HG03045 (cell line): ENCODE measurements around the gene PROSER3.
A peak's percentile ranks its signal among the peaks of the same experiment; 100 is the strongest.

ENCODE experiments used
- ATAC-seq: cut with Tn5 transposase; IDR thresholded peaks from one replicate; pipeline ENCODE4 v1.9.1; 2021; ENCODE audit warnings: mild to moderate bottlenecking, moderate library complexity; ENCODE audit not compliant: unreplicated experiment

PROSER3 gene

DNA sequence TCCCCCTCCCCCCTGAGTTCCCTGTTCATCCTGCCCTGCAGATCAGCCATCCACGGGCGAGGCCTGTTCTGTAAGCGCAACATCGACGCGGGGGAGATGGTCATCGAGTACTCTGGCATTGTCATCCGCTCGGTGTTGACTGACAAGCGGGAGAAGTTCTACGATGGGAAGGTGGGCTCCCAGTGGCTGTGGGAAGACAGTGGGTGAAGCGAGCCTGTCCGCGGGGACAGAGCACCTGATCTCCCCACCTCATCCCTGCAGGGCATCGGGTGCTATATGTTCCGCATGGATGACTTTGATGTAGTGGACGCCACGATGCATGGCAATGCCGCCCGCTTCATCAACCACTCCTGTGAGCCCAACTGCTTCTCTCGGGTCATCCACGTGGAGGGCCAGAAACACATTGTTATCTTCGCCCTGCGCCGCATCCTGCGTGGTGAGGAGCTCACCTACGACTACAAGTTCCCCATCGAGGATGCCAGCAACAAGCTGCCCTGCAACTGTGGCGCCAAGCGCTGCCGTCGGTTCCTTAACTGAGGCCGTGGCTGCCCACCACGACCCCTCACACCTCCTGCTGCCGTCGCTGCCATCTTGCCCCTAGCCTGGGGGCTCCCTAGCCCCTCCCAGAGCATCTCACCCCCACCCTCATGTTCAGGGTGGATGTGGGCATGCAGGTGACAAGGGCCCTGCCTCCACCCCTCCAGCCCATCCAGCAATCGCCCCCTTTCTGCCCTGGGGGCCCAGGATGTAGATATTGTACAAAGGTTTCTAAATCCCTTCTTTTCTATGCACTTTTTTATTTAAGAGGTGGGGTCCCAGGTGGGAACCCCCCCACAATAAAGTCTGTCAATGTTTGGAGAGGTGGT, 19.7 kb upstream of the PROSER3 start:
- ATAC-seq: no peak

DNA sequence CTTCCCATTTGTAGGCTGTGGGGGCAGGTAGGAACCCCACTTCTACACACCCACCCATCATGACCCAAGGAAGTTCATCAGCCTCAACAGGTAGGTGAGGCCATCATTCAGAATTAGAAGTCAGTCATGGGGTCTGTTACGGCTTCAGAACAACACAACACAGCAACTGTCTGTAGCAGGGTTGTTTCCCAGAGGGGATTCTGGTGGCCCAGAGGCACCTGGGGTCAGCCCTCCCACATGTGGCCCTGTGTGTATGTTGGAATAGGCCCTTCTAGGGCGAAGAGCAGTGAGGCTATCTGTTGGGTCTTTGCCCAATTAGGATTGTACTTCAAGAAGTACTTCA, 19.1 kb upstream of the PROSER3 start:
- no peak for ATAC-seq

DNA sequence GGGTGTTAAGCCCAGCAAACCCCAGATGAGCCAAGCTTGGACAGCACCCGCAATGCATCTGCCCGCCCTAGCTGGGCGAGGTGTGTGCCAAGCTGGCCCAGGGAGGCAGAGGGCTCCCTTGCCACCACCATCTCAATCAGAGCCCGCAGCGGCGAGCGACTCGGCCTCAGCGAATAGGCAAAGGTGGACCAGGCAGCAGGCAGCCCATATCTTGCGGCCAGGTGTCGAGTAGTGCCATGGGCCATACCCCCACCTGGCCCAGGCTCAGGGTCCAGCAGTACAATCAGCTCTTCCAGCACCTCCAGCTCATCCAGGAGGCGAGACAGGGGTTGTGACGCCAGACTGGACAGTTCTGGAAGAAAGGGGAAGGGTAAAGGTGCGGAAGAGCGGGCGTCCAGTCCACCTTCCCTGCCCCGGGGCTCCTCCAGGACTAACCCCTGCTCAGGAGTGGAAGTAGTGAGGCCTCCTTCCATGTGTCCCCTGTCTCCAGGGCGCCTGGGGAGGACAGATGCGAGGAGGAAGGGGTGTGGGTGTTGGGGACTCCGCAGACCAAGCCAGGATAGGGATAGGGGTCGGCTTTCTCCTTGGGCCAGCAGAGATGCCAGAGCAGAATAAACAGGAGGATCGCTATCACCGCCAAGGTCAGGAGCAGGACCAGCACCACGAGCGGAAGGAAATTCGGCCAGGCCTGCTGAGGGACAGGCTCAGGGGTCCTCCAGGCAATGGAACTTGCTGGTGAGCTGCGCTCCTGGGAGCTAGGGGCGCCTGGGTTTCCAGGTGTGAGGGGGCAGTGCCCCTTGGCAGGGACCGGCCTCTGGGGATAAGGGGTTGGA, 18.5 kb upstream of the PROSER3 start:
- ATAC-seq: no peak

DNA sequence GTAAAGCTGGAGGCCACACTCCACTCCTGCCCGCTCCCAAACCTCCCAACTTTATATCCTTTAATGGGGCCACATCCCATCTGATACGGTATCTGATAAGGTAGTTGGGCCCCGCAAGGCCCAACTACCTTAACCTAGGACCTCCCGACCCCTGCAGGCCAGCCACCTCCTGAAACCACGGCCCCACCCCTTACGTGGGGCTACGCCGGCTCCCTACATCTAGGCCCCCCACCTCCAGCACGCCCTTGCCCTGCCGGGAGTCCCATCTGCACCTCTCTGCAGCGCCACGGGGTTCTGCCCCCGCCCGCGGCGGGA, 17.9 kb upstream of the PROSER3 start:
- no peak for ATAC-seq

DNA sequence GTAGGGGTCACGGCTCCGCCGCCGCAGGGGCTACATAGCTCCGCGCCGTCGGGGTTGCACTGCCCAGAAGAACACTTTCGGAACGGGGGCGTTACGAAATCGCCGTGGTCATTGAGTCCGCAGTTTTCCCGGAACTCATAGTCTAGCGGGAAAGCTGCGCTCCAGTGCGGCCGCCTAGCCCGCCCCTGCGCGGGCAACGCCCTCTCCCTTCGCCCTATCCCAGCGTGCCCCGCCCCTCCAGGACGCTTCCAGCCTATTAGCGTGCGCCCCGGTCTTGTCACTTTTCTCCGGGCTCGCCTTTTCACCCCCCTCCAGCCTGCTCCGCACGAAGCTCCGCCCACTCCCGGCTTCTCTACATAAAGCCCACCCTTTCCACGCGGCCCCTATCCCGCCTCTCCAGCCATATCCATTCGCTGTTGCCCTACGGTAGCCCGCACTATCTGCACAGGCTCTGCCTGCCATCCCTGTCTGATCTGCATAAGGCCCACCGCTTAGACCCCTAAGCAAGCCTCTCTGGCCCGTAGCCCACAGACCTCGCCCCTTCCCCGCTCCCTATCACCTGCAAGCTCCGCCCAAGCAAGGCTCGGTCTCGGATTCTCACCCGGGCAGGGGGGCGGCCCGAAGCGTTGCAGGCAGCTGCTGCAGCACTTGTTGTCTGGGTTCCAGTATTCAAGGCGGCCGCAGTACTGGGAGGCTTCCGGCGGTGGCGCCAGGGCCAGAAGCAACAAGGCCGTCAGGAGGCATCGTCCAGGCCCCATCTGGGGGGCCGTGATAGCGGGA, 17.4 kb upstream of the PROSER3 start:
- peak; percentile 61 for ATAC-seq

DNA sequence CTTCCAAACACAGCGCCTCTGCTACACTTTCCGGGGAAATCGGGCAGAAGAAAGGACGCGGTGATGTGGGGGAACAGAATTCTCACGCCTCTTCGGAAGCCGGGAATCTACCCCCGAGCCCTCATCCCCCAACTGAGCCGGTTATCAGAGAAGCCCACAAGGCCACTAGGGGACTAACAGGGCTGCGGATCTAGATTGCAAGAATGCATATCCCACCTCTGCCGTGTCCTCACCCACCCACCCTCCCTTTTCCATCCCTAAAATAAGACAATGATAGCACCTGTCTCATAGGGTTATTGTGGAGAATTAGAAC, 16.8 kb upstream of the PROSER3 start:
- no peak for ATAC-seq

DNA sequence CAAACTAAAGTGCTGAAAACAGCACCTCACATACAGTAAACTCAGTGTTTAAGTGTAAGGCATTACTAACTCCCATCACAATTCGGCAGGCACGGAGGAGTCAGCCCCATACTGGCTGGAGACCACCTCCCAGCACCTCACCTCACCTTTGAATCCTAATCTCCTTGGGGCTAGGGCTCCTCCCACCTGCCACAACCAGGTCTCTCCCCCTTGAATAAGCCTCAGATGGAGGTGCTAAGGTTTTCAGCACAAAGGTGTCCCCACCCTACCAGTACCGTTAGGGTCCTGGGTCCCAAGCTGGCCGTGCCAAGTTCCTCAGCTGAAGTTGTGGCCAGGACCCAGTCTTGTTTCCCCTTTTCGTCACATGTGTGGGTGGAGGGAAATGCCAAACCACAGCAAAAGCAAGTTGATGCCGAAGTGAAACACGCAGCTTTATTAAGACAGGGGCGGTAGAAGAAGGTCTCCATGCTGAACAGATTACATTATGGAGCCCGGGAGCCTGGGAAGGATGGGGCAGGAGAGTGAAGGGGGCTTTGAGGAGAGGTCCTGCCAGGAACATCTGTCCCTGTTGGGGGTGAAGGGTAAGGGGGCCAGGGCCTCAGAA, 15.8 kb upstream of the PROSER3 start, which contains the start of gene IGFLR1:
IGFLR1 (minus strand) TSS at position 332 of the 604 bp plus-strand sequence. CDS start 1,272 bp downstream, outside the sequence.
- ATAC-seq: no peak

DNA sequence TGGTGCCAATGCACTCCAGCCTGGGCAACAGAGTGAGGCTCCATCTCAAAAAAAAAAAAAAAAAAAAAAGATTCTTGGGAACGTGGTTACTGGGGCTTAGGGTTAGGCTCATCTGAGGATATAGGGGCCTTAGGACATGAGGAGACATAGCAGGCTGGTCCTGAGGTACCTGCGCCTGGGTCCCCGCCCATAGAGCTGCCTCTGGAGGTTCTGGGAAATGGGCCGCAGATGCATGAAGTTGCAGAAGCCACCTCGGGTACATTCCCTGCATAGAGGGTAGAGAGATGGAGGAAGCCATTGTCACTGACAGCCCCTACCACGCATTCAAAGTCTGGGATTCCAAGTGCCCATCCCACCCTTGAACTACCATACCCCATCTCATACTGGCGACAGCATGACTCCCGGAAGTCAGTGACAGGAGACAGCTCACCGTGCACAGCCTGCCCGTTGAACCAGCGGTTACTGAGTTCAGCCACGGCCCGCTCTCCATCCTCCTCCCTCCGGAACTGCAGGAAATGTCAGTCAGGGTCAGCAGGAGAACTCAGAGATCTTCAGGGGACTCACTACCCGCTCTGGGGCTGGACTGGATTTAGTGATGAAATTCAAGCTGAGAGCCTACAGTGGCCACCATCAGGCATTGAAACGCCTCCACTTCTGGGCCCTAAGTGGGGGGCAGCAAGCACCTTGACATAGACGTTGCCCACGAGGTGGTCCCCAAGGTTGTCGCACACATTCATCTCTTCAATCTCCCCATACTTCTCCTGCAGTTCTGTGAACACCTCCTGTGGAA, 14.1 kb upstream of the PROSER3 start:
- ATAC-seq: no peak

DNA sequence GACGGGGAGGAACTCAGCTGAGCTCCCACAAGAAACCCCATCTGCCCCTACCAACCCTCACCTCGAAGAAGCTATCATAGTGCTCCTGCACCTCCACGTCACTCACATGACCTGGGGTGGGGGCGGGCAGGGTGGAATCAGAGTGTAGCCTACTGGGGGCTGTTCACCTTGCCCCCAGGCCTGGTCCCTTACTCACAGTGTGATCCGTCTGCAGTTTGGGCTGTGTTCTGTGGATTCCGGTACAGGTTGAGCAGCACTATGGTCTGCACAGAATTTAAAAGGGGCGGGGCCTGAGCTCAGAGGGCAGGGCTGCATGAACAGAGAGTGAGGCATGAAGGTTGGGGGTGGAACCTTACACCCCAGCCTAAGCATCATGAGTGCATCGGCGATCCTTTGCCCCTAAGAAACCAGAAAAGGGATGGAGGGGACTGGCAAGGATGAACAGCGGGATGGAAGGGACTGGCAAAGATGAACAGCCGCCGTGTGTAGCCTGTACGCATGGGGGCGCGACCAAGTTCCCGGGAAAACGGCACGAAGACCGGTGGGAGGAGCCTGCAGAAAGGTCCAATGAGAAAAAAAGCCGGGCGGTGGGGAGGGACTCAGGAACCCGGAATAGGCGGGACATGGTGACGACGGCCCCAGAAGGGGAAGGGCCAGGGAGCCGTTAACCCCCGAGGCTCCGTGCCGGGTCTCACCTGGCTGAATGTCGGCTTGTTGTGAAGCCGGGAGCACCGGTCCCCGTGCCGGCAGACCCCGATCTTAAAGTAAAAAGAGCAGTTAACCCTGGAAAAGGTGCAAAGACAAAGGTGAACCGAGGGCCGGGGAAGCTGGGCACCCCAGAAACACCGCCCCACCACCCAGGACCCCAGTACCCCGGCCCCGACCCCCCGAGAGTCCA, 13.3 kb upstream of the PROSER3 start:
- ATAC-seq: peak; percentile 39

DNA sequence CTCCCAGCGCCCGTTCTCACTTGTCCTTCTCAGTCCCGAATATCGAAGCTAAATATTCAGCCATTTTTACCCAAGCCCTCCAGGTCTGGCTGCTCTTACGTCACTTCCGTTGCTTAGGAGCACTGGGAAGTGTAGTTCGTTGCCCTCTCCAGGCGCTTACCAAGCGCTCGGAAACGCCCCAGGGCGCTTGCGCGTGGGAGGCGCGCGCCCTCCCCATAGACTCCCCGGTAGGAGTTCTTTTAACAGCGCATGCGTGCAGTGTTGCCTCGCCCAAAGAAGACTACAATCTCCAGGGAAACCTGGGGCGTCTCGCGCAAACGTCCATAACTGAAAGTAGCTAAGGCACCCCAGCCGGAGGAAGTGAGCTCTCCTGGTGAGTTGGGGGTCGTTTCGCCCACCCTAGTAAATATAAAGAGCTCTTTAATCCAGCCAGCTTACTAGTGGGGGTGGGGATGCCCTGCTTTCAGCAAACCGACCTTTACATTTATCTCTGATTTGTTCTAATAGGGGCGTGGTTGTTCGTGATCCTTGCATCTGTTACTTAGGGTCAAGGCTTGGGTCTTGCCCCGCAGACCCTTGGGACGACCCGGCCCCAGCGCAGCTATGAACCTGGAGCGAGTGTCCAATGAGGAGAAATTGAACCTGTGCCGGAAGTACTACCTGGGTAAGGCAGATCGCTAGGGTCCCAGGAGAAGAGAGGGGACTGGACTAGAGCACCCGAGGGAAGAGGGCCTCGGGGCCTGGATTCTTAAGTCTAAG, 12.5 kb upstream of the PROSER3 start, which contains the start of the genes PSENEN and U2AF1L4:
PSENEN (plus strand) TSS at position 324 of the 759 bp plus-strand sequence; CDS start at position 604, 280 bp downstream.
U2AF1L4 (minus strand) TSS at position 91 of the 759 bp plus-strand sequence; CDS start at position 64, 27 bp downstream.
- peak; percentile 41 for ATAC-seq

DNA sequence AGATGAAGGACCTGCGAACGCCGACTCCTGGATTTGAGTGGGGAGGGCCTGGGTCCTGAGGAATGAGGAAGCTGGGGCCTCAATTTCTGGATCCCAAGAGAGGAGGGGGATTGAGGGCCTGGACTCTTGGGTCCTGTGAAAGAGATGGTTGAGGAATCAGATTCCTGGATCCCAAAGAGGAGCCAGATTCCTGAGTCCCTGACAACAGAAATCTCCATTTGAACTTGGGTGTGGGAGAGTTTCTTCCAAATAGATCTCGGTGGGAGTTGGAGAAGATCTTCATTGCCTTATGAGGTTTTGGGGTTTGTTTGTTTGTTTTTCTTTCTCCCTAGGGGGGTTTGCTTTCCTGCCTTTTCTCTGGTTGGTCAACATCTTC, 11.9 kb upstream of the PROSER3 start:
- ATAC-seq: no peak

DNA sequence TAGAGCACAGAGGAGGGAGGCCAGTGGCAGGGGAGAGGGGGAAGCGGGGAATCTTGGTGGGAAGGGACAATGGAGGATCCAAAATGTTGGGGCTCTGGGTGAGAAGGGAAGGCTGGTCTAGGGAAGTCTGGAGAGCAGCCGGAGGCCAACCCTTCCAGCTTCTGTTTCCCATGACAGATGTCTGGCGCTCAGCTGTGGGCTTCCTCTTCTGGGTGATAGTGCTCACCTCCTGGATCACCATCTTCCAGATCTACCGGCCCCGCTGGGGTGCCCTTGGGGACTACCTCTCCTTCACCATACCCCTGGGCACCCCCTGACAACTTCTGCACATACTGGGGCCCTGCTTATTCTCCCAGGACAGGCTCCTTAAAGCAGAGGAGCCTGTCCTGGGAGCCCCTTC, 11.4 kb upstream of the PROSER3 start:
- ATAC-seq: no peak

DNA sequence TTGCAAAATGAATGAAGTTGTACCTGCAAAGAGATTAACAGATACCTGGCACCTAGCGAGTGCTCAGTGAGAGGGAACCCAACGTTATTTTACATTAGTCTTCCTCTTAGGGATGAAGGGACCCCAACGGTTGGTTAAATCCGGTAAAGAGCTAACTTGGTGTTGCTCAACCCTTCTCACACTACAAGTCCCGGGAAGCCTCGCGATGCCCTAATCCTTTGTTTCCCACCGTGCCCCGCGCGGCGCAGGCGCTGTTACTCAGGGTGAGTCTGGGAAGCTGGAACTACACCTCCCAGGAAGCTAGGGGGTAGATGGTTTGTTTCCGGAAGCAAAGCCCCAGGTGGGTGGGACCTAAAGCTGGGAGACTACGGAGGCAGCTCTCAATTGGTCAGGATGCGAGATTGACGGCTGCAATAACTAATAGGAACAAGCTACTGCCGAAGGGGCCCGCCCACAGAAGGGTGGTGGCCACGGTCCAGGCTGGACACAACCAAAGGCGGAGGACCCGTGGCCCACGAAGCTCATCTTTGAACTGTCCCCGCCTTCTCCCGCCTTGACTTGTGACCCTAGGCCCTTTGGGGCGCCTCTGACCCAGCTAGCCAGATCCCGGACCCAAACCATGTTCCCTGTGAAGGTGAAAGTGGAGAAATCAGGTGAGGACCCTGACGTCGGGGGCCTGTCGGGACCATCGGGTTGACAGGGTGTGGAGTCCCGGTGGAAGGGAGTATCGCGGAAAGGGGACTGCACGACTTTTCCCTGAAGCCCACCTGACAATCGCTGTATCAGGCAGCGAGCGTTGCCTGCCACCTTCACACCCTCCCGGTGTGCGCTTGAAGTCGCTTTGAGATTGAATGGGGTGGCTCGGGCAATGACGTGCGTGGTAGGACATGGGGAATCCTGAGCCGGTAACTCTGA, 9.6 kb upstream of the PROSER3 start, which contains the start of gene LIN37:
LIN37 (plus strand) TSS at position 471 of the 915 bp plus-strand sequence; CDS start at position 620, 149 bp downstream.
- peak; percentile 62 for ATAC-seq

DNA sequence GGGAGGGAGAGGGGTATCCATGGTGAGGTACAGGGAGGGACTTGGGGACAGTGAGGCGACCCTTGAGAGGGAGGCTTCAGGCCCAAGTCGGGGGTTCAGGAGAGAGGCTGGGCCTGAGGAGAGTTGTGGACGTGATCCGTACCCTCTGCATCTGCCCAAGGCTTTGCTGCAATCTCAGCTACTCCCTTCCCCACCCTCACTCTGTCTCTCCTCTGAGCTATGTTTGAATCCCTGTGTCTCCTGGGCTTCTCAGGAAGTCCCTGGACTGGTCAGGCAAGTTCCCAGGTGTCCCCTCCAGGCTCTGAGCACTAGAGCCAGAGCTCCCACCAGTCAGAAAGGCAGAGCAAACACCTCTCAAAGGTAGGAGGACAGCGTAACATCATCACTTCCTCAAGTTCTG, 7.8 kb upstream of the PROSER3 start:
- no peak for ATAC-seq

DNA sequence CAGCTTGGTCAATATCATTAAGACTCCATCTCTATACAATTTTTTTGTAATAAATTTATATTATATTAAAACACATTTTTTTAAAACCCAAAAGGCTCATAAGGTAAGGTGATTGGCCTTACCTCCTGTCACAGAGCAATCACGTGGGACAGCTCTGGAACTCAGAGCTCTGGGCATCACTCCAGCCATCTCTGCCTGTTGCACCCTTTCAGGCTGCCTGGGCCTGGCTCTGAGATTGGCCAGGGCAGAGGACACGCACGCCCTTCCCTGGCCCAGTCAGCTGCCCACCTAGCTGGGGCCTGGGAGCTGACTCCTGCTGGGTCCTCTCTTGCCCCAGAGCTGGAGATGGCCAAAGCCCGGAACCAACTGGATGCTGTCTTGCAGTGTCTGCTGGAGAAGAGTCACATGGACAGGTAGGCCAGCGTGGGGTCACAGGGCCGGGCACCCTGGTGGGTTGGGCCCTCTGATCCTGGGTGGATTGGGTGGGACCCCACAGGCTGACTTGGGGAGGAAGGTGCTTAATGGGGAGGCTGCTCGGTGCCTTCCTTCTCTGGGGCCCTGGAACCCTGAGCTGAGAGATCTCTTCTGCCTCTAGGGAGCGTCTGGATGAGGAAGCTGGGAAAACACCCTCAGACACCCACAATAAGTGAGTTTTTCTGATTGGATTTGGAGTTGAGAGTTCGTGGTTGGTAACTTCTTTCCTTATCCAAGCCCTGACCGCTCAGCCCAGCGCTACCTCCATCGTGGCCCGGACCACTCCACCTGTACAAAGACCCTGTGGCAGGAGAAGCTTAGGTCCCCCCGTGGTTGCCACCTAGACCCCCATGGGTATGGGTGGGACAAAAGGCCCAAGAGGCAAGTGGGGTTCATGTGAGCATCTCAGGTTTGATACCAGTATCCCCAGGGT, 5.9 kb upstream of the PROSER3 start:
- ATAC-seq: no peak

DNA sequence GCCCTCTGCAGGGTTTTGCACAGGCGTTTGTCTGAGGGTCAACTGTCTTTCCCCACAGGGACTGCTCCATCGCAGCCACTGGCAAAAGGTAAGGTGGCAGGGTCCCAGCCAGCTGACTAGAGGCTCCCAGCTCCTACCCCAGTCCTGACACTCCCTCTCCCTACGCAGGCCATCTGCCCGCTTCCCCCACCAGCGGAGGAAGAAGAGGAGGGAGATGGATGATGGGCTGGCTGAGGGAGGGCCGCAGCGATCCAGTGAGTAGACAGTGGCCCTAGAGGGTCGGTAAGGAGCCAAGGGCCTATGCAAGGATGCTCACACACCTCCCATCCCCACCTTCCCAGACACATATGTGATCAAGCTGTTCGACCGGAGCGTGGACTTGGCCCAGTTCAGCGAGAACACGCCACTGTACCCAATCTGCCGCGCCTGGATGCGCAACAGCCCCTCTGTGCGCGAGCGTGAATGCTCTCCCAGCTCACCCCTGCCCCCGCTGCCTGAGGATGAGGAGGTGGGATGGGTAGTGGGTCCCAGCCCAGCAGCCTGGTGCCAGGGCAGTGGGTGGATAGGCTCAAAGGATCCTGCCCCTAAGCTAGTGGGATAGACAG, 5.1 kb upstream of the PROSER3 start:
- ATAC-seq: no peak
